B cell (primary cell): ENCODE data around the gene CECR2. TPM values are rescaled to one million over a fixed set of nuclear protein-coding genes. Genes with fewer than 3 reads are reported as not detected.
A peak's percentile ranks its signal among the peaks of the same experiment; 100 is the strongest.

Source experiments
- ATAC-seq: fragments of 200-7000 bp; cut with Tn5 transposase; one replicate; pipeline ENCODE4 v1.10.0; 2021; ENCODE audit warnings: low read depth, mild to moderate bottlenecking, moderate number of reproducible peaks, moderate library complexity
- CTCF ChIA-PET: fragments of 350-600 bp; sonication (Branson Sonifier 250); formaldehyde crosslinking; loops from one replicate; lab custom pipeline; 2021; ENCODE audit warnings: antibody characterized with exemption, inconsistent platforms; lab: Charles Lee
- POLR2A ChIA-PET: fragments of 350-600 bp; sonication (Branson Sonifier 250); formaldehyde crosslinking; loops from one replicate; lab custom pipeline; 2021; ENCODE audit warnings: antibody characterized with exemption; lab: Charles Lee
- DNase-seq: peaks from one replicate; pipeline ENCODE4 v3.0.0; 2013
- H2AFZ ChIP-seq: 2 replicates; pipeline ENCODE4 v1.6.1; 2012; ENCODE audit warnings: mild to moderate bottlenecking, low read depth, low read length; ENCODE audit not compliant: insufficient read depth, poor library complexity, severe bottlenecking
- H3K27ac ChIP-seq, 2 donors: 1 replicate in 1 of 2; 2 replicates in 1 of 2; pipeline ENCODE4 v1.5.1; 2012 to 2013; ENCODE audit warnings: low read length in 2 of 2, mild to moderate bottlenecking in 2 of 2, moderate library complexity in 1 of 2
- H3K27me3 ChIP-seq, 4 experiments: fragments of 200-600 bp in 1 of 4; sonication (generic) in 1 of 4; replicated peaks in 1 of 4; 1 replicate in 2 of 4; 2 replicates in 2 of 4; pipeline versions ENCODE4 v1.6.1 to v1.7.0; 2013 to 2016; ENCODE audit warnings: low read length in 3 of 4, mild to moderate bottlenecking in 2 of 4, mixed read lengths in 1 of 4, moderate library complexity in 1 of 4; ENCODE audit not compliant: insufficient read depth in 4 of 4, control insufficient read depth in 3 of 4; ENCODE audit errors: control extremely low read depth in 1 of 4
- H3K36me3 ChIP-seq, 2 experiments: replicated peaks in 1 of 2; 1 replicate in 1 of 2; 2 replicates in 1 of 2; pipeline versions ENCODE4 v1.6.1 to v1.7.1; 2013; ENCODE audit warnings: low read length in 1 of 2; ENCODE audit not compliant: insufficient read depth in 2 of 2, control insufficient read depth in 1 of 2; ENCODE audit errors: control extremely low read depth in 1 of 2, extremely low read depth in 1 of 2
- H3K4me1 ChIP-seq, 2 donors: fragments of 200-600 bp in 1 of 2; sonication (generic) in 1 of 2; 1 replicate in 1 of 2; 2 replicates in 1 of 2; pipeline versions ENCODE4 v1.5.1 to v1.6.1; 2013 to 2017; ENCODE audit warnings: low read length in 2 of 2; ENCODE audit not compliant: control insufficient read depth in 2 of 2, insufficient read depth in 2 of 2
- H3K4me2 ChIP-seq: replicated peaks from 2 replicates; pipeline ENCODE3; 2012; ENCODE audit warnings: mild to moderate bottlenecking, low read depth, low read length; ENCODE audit not compliant: poor library complexity, severe bottlenecking
- H3K4me3 ChIP-seq, 5 experiments: fragments of 200-600 bp in 1 of 5; sonication (generic) in 1 of 5; 1 replicate in 3 of 5; 2 replicates in 2 of 5; pipeline versions ENCODE4 v1.5.1 to v1.7.0; 2011 to 2016; ENCODE audit warnings: low read length in 4 of 5, mild to moderate bottlenecking in 4 of 5, low read depth in 2 of 5, control low read depth in 1 of 5, moderate library complexity in 1 of 5; ENCODE audit not compliant: insufficient read depth in 1 of 5; ENCODE audit errors: control extremely low read depth in 1 of 5, extremely low read depth in 1 of 5
- H3K79me2 ChIP-seq: fragments of 200-600 bp; sonication (generic); one replicate; pipeline ENCODE4 v1.6.0; 2016; ENCODE audit warnings: low read length; ENCODE audit not compliant: control insufficient read depth, insufficient read depth
- H3K9ac ChIP-seq: fragments of 200-600 bp; sonication (generic); 2 replicates; pipeline ENCODE4 v1.6.1; 2017; ENCODE audit warnings: mild to moderate bottlenecking, low read length, moderate library complexity
- H3K9me3 ChIP-seq, 3 donors: one replicate each; pipeline versions ENCODE4 v1.6.1 to v1.7.1; 2013; ENCODE audit warnings: low read length in 2 of 3; ENCODE audit not compliant: control insufficient read depth in 2 of 3, insufficient read depth in 1 of 3; ENCODE audit errors: control extremely low read depth in 1 of 3
- H4K20me1 ChIP-seq: 2 replicates; pipeline ENCODE4 v1.6.0; 2012; ENCODE audit warnings: mild to moderate bottlenecking, low read length; ENCODE audit not compliant: insufficient read depth, control insufficient read depth, poor library complexity, severe bottlenecking
- H3K27ac Mint-ChIP-seq: one replicate; pipeline ENCODE4 v1.8.0; 2021; ENCODE audit warnings: mixed read lengths
- H3K27me3 Mint-ChIP-seq: one replicate; pipeline ENCODE4 v1.8.0; 2021; ENCODE audit warnings: mixed read lengths
- H3K4me1 Mint-ChIP-seq: one replicate; pipeline ENCODE4 v1.8.0; 2021; ENCODE audit warnings: mixed read lengths
- H3K4me3 Mint-ChIP-seq: one replicate; pipeline ENCODE4 v1.8.0; 2021; ENCODE audit warnings: mixed read lengths
- H3K9me3 Mint-ChIP-seq: one replicate; pipeline ENCODE4 v1.8.0; 2022; ENCODE audit warnings: mixed read lengths; ENCODE audit not compliant: insufficient read depth
- EZH2 ChIP-seq: IDR thresholded peaks from 2 replicates; pipeline ENCODE4 v1.6.1; 2012; ENCODE audit warnings: borderline replicate concordance, low read depth, mild to moderate bottlenecking, moderate library complexity, low read length; ENCODE audit not compliant: insufficient read depth, poor library complexity, severe bottlenecking
- WGBS: methylation state at CpG from one replicate; pipeline ENCODE4 v1.1.5; 2013; ENCODE audit warnings: missing lambda C conversion rate; ENCODE audit not compliant: insufficient coverage; 5-methylcytosine and 5-hydroxymethylcytosine counted together
- intact Hi-C: fragments of 100-400 bp; cut with micrococcal nuclease; formaldehyde crosslinking; loops from one replicate; pipeline ENCODE4 v1.10.0; 2022
- polyA plus RNA-seq: library from polyadenylated mRNA; depleted of rRNA; stranded (reverse); fragments of >200 nt; gene quantifications from 2 replicates; pipeline ENCODE4 v1.2.3, GENCODE V29; 2012
- total RNA-seq, 2 donors: library from RNA; stranded (reverse); fragments of 120-200 nt in 1 of 2; gene quantifications; 1 replicate in 1 of 2; 2 replicates in 1 of 2; pipeline versions ENCODE4 v1.2.3 to v1.2.4, GENCODE V29; 2013 to 2022
- TF ChIP-seq, protein P1 (sequence below): fragments of 200-600 bp; IDR thresholded peaks from one replicate; pipeline ENCODE4 v1.8.0; 2022; ENCODE audit warnings: antibody characterized with exemption, mild to moderate bottlenecking

CECR2 gene
- total and polyA plus RNA-seq, 2 donors (not counting 1 experiment from before 2014, with no cell fraction given), result 0.13 to 6.6 TPM

GRCh38 chr22:17370026-17370765 is 936 bp downstream of the CECR2 start:
- TF ChIP-seq, protein P1, sequence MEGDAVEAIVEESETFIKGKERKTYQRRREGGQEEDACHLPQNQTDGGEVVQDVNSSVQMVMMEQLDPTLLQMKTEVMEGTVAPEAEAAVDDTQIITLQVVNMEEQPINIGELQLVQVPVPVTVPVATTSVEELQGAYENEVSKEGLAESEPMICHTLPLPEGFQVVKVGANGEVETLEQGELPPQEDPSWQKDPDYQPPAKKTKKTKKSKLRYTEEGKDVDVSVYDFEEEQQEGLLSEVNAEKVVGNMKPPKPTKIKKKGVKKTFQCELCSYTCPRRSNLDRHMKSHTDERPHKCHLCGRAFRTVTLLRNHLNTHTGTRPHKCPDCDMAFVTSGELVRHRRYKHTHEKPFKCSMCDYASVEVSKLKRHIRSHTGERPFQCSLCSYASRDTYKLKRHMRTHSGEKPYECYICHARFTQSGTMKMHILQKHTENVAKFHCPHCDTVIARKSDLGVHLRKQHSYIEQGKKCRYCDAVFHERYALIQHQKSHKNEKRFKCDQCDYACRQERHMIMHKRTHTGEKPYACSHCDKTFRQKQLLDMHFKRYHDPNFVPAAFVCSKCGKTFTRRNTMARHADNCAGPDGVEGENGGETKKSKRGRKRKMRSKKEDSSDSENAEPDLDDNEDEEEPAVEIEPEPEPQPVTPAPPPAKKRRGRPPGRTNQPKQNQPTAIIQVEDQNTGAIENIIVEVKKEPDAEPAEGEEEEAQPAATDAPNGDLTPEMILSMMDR, result no peak
- no peak for TF ChIP-seq EZH2
- Histone ChIP-seq H3K27ac (no peak overlapping the region), H3K27me3 (peaks cover 0 to 44% (median 25%) of the 10 kb centered on the region in 4 experiments), H3K9ac (peak overlapping the region; percentile 66), H3K79me2 (no peaks in the 10 kb centered on the region), H3K4me1 (peaks cover 27 to 34% of the 10 kb centered on the region in 2 donors), H3K36me3 (no peaks in the 10 kb centered on the region), H3K4me3 (peak overlapping the region; percentile 26 to 68 (median 50)), H4K20me1 (no peaks in the 10 kb centered on the region), H3K9me3 (peaks cover 0 to 6% (median 0%) of the 10 kb centered on the region in 3 donors), H2AFZ (peak overlapping the region; percentile 70), H3K4me2 (peak overlapping the region; percentile 96)
- WGBS, result 3% methylated on average over 73 of the region's 88 CpGs
- ATAC-seq (peak; percentile 2), DNase-seq (peak; percentile 44)
- CTCF ChIA-PET, result interaction anchor here (1.0 to 5.0 kb wide), 5 partner anchors 131 to 198 kb away, joined by 4 to 19 read pairs (median 9); no protein-coding TSS in a partner anchor
- Mint-ChIP-seq H3K4me1 (peaks cover 31% of the 10 kb centered on the region), H3K27me3 (peaks cover 50% of the 10 kb centered on the region), H3K4me3 (peak overlapping the region; percentile 73), H3K9me3 (no peaks in the 10 kb centered on the region), H3K27ac (no peak overlapping the region)
- intact Hi-C loops, result loop anchor here (1.0 kb wide), 1 partner anchor 131 kb away; no protein-coding TSS in a partner anchor
- POLR2A ChIA-PET, result interaction anchor here (1.3 kb wide), 1 partner anchor 151 kb away, joined by 3 read pairs; the partner anchor contains the start of gene ADA2
